ENCODE measurements around the gene SYNGR1.

The SYNGR1 gene

GRCh38 chr22:39357110-39358108, 7.6 kb downstream of the SYNGR1 start:
- TF ChIP-seq TEAD4 (IDR thresholded peaks at IDR 0.05) = peak; percentile 70

GRCh38 chr22:39359659-39360195, 9.9 kb downstream of the SYNGR1 start:
- TF ChIP-seq RAD21 (IDR thresholded peaks at IDR 0.05; ENCODE audit: low read depth) (no peak), REST (IDR thresholded peaks at IDR 0.05; ENCODE audit: low read depth) (no peak)

- TF ChIP-seq RAD21 (IDR thresholded peaks at IDR 0.05; ENCODE audit: low read depth) (no peak), FOXM1 (IDR thresholded peaks at IDR 0.05; ENCODE audit: borderline replicate concordance, low read depth) (no peak), NFIC (IDR thresholded peaks at IDR 0.05) (no peak), TAF1 (IDR thresholded peaks at IDR 0.05; ENCODE audit: low read depth) (no peak), YY1 (IDR thresholded peaks at IDR 0.05; ENCODE audit: low read depth) (no peak), USF1 (IDR thresholded peaks at IDR 0.05) (no peak), CEBPB (IDR thresholded peaks at IDR 0.05) (no peak), EP300 (IDR thresholded peaks at IDR 0.05; ENCODE audit: borderline replicate concordance) (no peak), MAX (IDR thresholded peaks at IDR 0.05) (no peak), TCF12 (IDR thresholded peaks at IDR 0.05; ENCODE audit: low read depth) (no peak), REST (IDR thresholded peaks at IDR 0.05; ENCODE audit: low read depth) (no peak), ZBTB7A (IDR thresholded peaks at IDR 0.05; ENCODE audit: low read depth) (no peak), TEAD4 (IDR thresholded peaks at IDR 0.05) (no peak), CREB1 (IDR thresholded peaks at IDR 0.05; ENCODE audit: low read depth) (no peak), EGR1 (IDR thresholded peaks at IDR 0.05) (no peak)
These were observed 10.5 kb downstream of the SYNGR1 start for GRCh38 chr22:39360242-39360641.

- TF ChIP-seq TAF1 (IDR thresholded peaks at IDR 0.05; ENCODE audit: low read depth) = no peak
- no peak for TF ChIP-seq REST (IDR thresholded peaks at IDR 0.05; ENCODE audit: low read depth)
- TF ChIP-seq EP300 (IDR thresholded peaks at IDR 0.05; ENCODE audit: borderline replicate concordance) = peak; percentile 52; the same call in 1 of the 2 replicates
- TF ChIP-seq CEBPB (IDR thresholded peaks at IDR 0.05) = no peak
- no peak for TF ChIP-seq CREB1 (IDR thresholded peaks at IDR 0.05; ENCODE audit: low read depth)
- peak; percentile 38; the same call in 1 of the 2 replicates for TF ChIP-seq YY1 (IDR thresholded peaks at IDR 0.05; ENCODE audit: low read depth)
- no peak for TF ChIP-seq USF1 (IDR thresholded peaks at IDR 0.05)
- peak; percentile 32; the same call in 1 of the 2 replicates for TF ChIP-seq NFIC (IDR thresholded peaks at IDR 0.05)
- TF ChIP-seq EGR1 (IDR thresholded peaks at IDR 0.05) = no peak
- 0 out of 2 replicates have a peak, but pooled peaks have one; percentile 18 for TF ChIP-seq FOXM1 (IDR thresholded peaks at IDR 0.05; ENCODE audit: borderline replicate concordance, low read depth)
- peak; percentile 26; the same call in 1 of the 2 replicates for TF ChIP-seq RAD21 (IDR thresholded peaks at IDR 0.05; ENCODE audit: low read depth)
- TF ChIP-seq TCF12 (IDR thresholded peaks at IDR 0.05; ENCODE audit: low read depth) = peak; percentile 62
- TF ChIP-seq MAX (IDR thresholded peaks at IDR 0.05) = peak; percentile 66
- TF ChIP-seq TEAD4 (IDR thresholded peaks at IDR 0.05) = peak; percentile 94
- TF ChIP-seq ZBTB7A (IDR thresholded peaks at IDR 0.05; ENCODE audit: low read depth) = 0 out of 2 replicates have a peak, but pooled peaks have one; percentile 58
These were observed 11.1 kb downstream of the SYNGR1 start for GRCh38 chr22:39360674-39361413.
